ENCODE results near the gene ZNF521.

The ZNF521 gene

DNA sequence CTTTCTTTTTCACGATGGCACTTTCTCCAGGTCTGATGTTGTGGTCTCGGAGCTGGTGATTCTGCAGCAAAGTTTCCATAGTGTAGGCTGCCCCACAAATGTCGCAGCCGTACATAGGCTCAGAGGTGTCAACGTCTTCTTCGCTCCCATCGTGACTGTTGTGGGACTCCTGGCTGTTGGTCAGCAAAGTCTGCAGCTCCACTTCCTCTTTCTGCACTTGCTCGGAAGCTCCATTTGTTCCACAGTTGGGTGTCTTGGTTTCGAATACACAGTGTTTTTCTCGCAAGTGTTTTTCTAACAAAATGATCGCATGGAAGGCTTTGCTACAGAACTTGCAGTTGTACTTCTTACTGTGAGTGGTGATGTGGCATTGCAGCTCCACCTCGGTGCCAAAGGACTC is 126.8 kb downstream of the ZNF521 start:
- no peak for DNase-seq (ENCODE audit: low read depth)

GRCh38 chr18:25223899-25224886 is 127.8 kb downstream of the ZNF521 start:
- DNase-seq (ENCODE audit: low read depth), result no peak

DNA sequence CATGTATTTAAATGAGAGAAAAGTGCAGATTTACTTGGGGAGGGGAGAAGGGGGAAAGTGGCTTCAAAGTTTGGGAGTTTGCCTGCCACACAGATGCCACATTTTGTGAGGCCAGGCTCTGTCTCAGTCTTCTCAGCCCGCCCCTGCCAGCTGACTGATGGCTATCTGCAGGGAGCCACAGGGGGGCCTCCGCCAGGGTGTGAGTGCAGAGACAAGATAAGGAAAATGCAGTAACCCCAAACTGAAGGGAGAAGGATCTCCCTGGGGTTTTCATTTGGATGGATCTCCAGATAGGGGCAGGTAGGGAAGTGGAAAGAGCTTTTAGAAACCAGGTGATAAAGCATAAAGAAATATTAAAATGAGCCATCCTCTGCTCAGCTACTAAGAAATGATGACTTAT is 128.8 kb downstream of the ZNF521 start:
- DNase-seq (ENCODE audit: low read depth), result no peak

DNA sequence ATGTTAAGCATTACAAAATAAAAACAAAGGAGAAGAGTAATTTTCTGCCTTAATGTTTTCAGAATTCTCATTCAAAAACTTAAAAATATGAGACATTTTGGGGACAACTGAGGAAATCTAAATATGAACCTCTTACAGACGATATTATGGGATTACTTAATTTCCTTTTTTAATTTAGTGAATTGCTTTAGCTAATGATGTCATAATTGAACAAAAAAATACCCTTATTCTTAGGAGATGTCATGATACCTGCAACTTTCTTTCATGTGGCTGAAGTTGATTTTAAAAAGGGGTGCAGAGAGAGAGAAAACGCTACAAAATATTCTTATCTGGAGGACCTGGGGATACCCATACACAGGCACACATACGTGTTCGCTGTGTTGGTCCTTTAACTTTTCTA is 129.3 kb downstream of the ZNF521 start:
- no peak for DNase-seq (ENCODE audit: low read depth)

GRCh38 chr18:25210622-25211021 is 141.3 kb downstream of the ZNF521 start:
- DNase-seq (ENCODE audit: low read depth), result no peak

GRCh38 chr18:25192065-25192464 is 159.9 kb downstream of the ZNF521 start:
- no peak for DNase-seq (ENCODE audit: low read depth)

- no peak for DNase-seq (ENCODE audit: low read depth)
Measured at GRCh38 chr18:25190472-25190871, 161.5 kb downstream of the ZNF521 start.

- no peak for DNase-seq (ENCODE audit: low read depth)
Measured at GRCh38 chr18:25189391-25190185, 162.4 kb downstream of the ZNF521 start.

DNA sequence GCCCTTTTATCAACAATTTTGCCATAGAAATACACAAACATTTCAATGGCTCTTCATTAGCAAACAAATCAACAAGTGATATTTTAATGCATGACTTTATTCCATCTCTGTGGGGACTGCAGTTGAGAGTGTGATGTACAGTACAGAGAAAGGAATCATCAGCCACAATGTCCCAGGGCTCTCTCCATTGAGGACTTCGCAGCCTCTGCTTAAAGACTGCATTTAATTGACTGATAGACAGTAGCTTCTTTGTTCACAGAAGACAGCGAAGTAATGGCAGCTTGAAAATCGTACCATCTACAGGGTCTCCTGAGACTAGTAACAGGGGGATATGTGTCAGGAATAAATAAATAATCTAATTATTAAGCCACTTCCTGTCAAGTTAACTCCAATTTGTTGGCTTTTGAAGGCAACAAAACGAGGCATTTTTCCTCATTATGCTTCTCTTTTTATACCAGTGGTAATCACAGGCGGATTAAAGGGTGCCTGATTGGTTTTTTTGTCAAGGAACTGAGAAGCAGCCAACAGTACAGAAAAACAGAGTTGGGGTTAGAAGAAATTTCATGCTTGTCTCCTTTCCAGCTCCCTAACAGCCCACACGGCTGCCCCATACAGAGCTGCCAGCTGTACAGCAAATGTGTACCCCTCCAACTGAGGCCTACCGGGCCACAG is 164.3 kb downstream of the ZNF521 start:
- no peak for DNase-seq (ENCODE audit: low read depth)

GRCh38 chr18:25186871-25187270 is 165.1 kb downstream of the ZNF521 start:
- no peak for DNase-seq (ENCODE audit: low read depth)

DNA sequence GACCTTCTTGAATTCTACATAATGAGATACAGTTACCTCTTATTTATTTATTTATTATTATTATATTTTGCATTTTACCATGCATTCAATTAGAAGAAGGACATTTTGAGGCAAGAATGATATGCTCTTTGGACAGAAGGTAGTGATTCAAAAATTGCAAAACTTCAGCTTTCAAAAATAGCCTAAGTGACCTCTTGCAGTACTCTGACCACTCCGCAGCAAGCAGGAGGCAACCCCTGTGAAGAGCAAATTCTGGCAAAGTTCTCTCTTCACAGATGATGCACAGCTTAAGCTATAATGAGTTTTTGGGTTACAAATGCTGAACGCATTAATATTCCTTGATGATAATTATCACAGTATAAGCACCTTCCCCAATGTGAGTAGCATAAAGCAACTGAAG is 170.0 kb downstream of the ZNF521 start:
- no peak for DNase-seq (ENCODE audit: low read depth)

DNA sequence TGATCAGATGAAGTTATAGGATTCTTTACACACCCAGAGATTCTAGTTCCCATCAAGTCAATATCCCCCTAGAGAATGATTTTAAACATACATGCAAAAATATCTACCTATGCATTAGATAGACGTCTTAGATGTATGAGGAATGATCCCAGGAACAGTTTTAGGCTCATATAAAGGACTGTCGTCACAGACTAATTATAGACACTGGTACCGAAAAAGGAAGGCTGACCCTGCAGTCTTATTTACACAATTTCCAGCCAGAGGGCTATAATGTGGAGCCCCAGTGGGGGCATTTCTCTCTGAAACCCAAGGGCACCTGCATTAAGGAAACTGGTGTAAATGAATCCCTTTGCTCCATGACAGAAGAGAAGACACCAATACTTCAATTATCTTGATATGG is 170.4 kb downstream of the ZNF521 start:
- DNase-seq (ENCODE audit: low read depth), result no peak

DNA sequence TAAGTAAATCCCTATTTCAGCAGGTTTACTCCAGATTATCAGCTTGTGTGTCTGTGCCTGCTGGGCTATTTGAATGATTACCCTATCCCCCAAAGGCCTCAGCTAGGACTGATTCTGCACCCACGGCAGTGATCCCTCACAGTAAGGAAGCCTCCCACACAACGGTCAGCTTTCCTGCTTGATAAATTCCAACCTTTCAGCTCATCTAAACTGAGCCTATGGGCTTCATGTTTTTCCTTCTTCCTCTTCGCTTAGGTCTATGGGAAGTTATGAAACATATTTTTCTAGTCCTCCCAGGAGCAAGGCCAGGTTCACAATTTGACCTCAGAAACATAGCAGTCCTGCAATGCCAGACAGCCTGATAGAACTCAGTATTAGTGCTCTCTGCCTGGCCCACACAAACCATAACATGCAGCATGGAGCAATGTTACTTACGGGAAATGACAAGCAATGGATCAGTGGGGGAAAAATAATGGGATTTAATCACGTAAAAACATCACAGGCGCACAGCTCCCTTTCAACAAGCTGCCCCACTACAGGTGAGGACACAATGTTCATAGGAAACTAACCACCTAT is 170.9 kb downstream of the ZNF521 start:
- no peak for DNase-seq (ENCODE audit: low read depth)

GRCh38 chr18:25177631-25178030 is 174.3 kb downstream of the ZNF521 start:
- DNase-seq (ENCODE audit: low read depth), result no peak

GRCh38 chr18:25176518-25177042 is 175.4 kb downstream of the ZNF521 start:
- no peak for DNase-seq (ENCODE audit: low read depth)

DNA sequence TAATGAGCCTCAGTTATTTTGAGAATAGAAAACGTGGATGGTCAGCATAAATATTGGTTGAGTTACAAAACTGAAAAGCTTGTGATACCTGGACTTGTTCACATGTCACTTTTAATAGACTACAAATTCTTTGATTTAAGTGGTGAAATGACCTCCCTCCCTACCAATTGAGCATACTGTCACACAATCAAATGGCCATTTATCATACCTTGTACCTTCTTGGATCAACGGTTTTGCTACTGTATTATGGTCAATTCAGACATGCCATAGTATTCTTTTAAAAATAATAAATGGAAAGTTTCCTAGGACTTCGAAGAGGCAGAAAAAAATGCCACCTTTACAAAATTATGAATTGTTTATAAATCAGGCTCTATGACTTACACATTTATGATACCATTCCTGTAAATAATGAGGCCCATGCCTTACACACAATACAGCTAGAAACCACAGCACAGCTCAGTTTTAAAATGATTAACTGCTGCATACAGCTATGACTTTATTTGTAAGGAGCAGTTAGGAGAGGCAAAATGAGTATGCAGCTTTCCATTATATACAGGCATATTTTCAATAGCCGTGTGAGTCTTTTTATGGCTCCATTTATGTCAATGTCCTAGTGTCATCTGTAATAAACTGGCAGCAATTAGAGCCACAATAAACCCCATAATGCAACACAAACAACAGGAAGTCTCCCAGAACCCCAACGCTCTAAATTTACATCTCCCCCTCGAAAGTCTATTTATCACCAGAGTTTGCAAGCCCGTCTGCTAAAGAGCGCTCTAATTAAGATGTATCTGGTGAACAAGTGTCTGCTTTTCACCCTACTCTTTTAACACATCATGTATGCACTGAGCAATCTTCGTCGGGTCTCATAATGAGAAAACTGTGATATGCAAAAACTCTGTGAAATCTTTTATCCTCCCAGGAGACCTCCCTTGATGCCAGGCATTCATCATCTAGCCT is 176.1 kb downstream of the ZNF521 start:
- no peak for DNase-seq (ENCODE audit: low read depth)

GRCh38 chr18:25174324-25174723 is 177.6 kb downstream of the ZNF521 start:
- no peak for DNase-seq (ENCODE audit: low read depth)

GRCh38 chr18:25171334-25171733 is 180.6 kb downstream of the ZNF521 start:
- no peak for DNase-seq (ENCODE audit: low read depth)

- no peak for DNase-seq (ENCODE audit: low read depth)
Measured at GRCh38 chr18:25170402-25170801, 181.6 kb downstream of the ZNF521 start.

DNA sequence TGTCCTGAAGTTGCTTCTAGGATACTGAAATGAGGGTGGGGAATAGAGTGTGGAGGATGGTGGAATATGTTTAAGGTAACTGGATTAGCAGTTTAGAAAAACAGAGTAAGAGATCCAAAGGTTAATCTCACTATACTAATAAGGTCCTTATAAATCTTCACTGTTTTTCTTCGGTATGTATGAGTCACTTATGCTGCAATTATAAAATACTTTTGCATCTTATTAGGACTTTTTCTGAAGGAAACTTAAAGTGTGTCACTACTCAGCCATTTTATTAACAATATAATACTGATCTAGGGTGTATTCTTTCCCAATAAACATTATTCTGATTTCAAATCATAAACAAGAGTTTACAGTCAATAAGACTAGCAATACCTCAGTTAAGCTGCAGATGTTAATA is 182.3 kb downstream of the ZNF521 start:
- DNase-seq (ENCODE audit: low read depth), result no peak
